ENCODE measurements around the gene ENPP1.

The ENPP1 gene

GRCh38 chr6:131764350-131764749 lies 43.5 kb upstream of the ENPP1 start:
- no peak for DNase-seq (ENCODE audit: low read depth)
- no peak for TF ChIP-seq CTCF (IDR thresholded peaks at IDR 0.05; ENCODE audit: low read depth, low read length, missing control alignments)
- H3K4me3 ChIP-seq (ENCODE audit: low read depth, low read length) = no peak overlapping the region

GRCh38 chr6:131765081-131765803 lies 42.6 kb upstream of the ENPP1 start:
- TF ChIP-seq CTCF (IDR thresholded peaks at IDR 0.05; ENCODE audit: low read depth, low read length, missing control alignments) = no peak
- DNase-seq (ENCODE audit: low read depth) = no peak
- no peak overlapping the region for H3K4me3 ChIP-seq (ENCODE audit: low read depth, low read length)

- no peak for TF ChIP-seq CTCF (IDR thresholded peaks at IDR 0.05; ENCODE audit: low read depth, low read length, missing control alignments)
- no peak overlapping the region for H3K4me3 ChIP-seq (ENCODE audit: low read depth, low read length)
- no peak for DNase-seq (ENCODE audit: low read depth)
Measured at GRCh38 chr6:131765804-131766135, 42.0 kb upstream of the ENPP1 start.

GRCh38 chr6:131766631-131767030 lies 41.2 kb upstream of the ENPP1 start:
- DNase-seq (ENCODE audit: low read depth) = no peak
- no peak overlapping the region for H3K4me3 ChIP-seq (ENCODE audit: low read depth, low read length)
- no peak for TF ChIP-seq CTCF (IDR thresholded peaks at IDR 0.05; ENCODE audit: low read depth, low read length, missing control alignments)

GRCh38 chr6:131768964-131769363 lies 38.9 kb upstream of the ENPP1 start:
- H3K4me3 ChIP-seq (ENCODE audit: low read depth, low read length) = no peak overlapping the region
- no peak for TF ChIP-seq CTCF (IDR thresholded peaks at IDR 0.05; ENCODE audit: low read depth, low read length, missing control alignments)
- no peak for DNase-seq (ENCODE audit: low read depth)

GRCh38 chr6:131769385-131770141 lies 38.3 kb upstream of the ENPP1 start:
- H3K4me3 ChIP-seq (ENCODE audit: low read depth, low read length) = no peak overlapping the region
- DNase-seq (ENCODE audit: low read depth) = no peak
- no peak for TF ChIP-seq CTCF (IDR thresholded peaks at IDR 0.05; ENCODE audit: low read depth, low read length, missing control alignments)
